GM15510 (cell line): ENCODE data around the gene DISP3.

Experiments used
- POLR2A ChIP-seq: IDR thresholded peaks from 3 replicates; pipeline ENCODE4 v1.6.1; 2011; ENCODE audit warnings: borderline replicate concordance; ENCODE audit not compliant: insufficient read length; ENCODE audit errors: extremely low read depth

DISP3 gene, protein sequence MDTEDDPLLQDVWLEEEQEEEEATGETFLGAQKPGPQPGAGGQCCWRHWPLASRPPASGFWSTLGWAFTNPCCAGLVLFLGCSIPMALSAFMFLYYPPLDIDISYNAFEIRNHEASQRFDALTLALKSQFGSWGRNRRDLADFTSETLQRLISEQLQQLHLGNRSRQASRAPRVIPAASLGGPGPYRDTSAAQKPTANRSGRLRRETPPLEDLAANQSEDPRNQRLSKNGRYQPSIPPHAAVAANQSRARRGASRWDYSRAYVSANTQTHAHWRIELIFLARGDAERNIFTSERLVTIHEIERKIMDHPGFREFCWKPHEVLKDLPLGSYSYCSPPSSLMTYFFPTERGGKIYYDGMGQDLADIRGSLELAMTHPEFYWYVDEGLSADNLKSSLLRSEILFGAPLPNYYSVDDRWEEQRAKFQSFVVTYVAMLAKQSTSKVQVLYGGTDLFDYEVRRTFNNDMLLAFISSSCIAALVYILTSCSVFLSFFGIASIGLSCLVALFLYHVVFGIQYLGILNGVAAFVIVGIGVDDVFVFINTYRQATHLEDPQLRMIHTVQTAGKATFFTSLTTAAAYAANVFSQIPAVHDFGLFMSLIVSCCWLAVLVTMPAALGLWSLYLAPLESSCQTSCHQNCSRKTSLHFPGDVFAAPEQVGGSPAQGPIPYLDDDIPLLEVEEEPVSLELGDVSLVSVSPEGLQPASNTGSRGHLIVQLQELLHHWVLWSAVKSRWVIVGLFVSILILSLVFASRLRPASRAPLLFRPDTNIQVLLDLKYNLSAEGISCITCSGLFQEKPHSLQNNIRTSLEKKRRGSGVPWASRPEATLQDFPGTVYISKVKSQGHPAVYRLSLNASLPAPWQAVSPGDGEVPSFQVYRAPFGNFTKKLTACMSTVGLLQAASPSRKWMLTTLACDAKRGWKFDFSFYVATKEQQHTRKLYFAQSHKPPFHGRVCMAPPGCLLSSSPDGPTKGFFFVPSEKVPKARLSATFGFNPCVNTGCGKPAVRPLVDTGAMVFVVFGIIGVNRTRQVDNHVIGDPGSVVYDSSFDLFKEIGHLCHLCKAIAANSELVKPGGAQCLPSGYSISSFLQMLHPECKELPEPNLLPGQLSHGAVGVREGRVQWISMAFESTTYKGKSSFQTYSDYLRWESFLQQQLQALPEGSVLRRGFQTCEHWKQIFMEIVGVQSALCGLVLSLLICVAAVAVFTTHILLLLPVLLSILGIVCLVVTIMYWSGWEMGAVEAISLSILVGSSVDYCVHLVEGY (N-terminal part only)

DNA sequence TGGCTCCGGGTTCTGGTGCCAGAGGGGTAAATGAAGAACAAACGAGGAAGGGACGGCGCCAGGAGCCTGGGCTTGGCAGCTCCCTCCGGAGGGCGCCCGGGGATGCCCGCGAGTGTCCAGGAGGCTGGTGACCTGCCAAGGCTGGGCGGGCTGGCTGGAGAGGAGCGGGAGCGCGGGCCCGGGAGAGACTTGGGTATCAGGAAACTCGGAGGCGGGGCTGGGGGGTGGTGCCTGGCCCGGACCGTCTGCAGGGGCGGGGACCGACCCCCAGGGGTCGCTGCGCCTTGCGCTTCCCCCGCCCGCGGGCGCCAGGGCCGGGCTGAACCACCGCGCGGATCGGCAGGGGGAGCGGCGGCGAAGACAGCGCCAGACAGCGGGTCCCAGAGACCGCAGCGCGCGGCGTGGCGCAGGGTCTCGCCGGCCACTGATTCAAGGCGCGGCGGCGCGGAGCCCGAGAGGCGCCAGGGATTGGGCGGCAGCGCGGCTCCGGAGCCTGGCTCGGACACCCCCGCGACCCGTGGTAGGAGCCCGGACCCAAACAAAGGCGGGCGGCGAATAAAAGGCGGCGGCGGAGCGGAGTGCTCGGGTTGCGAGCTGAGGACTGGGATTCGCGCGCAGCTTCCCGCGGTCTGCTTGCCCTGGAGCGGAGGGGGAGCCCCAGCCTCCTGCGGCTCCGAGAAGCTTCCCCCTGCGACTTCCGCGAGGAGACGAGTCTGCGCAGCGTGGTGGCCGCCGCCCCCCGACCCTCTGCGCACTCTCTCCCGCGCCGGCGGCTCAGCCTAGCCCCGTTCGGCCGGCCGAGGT lies at the start of gene DISP3:
Gene DISP3, plus strand, starts transcription at position 585 of the 804 bp plus-strand sequence. CDS start 21,838 bp downstream, outside the sequence.
- TF ChIP-seq POLR2A = peak; percentile 53

DNA sequence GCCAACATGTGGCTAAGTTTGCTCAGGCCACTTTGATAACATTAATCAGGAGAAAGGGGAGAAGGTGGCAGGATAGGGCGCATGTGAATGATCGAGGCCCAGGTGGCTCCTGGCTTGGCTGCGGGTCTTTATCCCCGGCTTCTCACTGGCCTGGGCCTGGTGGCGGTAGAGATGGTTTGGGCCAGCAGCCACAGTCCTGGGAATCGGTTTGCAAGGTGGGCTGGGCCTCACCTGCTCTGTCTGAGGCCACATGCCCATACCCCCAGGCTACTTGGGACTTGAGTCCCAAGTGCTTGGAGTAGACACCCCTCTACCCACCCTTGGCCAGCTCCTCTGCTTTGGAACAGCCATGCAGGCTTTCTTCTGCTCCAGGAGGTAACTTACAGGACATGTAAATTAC lies 49.7 kb upstream of the DISP3 start:
- TF ChIP-seq POLR2A = no peak

DNA sequence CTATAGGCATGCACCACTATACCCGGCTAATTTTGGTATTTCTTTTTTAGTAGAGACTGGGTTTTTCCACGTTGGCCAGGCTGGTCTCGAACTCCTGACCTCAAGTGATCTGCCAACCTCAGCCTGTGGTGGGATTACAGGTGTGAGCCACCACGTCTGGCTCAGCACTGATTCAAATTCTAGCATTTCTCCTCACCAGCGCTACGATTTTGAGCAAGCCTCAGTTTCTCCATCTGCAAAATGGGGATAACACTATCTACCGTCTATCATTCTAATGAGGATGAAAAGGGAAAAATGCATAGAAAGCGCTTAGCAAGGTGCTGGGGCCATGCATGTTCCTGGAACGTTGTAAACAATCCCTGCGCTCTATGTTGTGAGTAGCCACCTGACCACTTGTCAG lies 49.0 kb upstream of the DISP3 start:
- no peak for TF ChIP-seq POLR2A

DNA sequence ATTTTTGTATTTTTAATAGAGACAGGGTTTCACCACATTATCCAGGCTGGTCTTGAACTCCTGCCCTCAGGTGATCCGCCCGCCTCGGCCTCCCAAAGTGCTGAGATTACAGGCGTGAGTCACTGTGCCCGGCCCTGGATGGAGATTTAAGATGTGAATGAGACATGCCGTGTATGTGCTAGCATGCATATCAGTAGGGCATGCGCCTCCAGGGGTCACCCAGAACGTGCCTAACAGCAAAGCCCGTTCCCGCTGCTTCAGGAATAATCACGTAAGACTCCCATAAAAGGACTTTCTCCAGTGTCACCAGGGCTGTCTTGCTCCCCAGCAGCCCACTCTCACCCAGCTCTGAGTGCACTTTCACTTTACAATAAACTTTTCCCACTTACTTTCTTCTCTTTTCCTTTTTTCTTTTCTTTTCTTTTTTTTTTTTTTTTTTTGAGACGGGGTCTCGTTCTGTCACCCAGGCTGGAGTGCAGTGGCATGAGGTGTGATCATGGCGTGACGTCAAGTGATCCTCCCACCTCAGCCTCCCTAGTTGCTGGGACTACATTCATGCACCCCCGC lies 46.9 kb upstream of the DISP3 start:
- TF ChIP-seq POLR2A = no peak

DNA sequence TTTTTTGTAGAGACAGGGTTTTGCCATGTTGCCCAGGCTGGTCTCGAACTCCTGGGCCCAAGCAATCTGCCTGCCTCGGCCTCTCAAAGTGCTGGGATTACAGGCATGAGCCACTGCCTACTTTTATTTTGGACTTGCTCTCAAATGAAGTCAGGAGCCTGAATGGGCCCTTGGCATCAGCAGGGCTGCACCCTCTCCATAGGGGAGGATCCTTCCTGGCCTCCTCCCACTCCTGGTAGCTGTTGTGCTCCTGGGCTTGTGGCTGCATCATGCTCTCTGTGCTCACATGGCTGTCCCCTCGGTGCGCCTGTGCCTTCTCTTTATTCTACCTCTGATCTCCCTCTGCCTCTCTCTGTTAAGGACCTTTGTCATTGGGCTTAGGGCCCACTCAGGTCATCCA lies 46.4 kb upstream of the DISP3 start:
- TF ChIP-seq POLR2A = no peak

DNA sequence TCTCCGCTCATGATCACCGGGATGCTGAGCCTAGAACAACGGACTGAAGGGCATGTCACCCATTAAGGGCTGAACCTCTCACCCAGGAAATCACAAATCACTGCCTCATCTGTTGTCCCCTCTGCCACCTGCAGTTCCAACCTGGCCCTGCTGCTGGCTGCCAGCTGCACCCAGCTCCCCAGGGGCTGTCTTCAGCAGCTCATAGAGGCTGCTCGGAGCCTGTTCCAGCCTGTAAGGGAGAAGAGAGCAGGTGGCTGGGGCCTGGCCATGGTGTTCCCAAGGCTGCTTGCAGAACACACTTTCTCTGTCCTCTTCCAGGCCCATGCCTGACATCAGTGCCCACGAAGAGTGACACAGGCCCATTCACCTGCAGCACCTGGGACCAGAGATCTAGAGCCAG lies 44.5 kb upstream of the DISP3 start:
- no peak for TF ChIP-seq POLR2A

DNA sequence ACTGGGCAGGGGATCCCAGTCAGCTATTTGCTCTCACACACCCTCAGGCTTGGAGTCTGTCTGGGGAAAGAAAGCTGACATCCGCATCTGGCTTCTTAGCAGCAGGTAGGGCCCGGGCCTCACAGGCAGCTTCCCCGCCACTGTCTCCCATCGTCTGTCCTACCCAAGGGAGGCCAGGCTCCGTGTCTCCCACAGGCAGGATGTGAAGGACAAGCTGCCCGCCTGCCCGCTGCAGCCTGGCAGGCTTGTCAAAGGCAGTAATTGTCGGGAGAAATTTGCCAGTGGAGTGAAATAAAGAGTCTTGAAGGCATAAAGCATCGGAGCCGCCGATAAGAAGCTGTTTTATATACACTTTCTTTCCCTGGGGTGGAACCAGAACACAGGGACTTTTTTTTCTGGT lies 44.0 kb upstream of the DISP3 start:
- no peak for TF ChIP-seq POLR2A

DNA sequence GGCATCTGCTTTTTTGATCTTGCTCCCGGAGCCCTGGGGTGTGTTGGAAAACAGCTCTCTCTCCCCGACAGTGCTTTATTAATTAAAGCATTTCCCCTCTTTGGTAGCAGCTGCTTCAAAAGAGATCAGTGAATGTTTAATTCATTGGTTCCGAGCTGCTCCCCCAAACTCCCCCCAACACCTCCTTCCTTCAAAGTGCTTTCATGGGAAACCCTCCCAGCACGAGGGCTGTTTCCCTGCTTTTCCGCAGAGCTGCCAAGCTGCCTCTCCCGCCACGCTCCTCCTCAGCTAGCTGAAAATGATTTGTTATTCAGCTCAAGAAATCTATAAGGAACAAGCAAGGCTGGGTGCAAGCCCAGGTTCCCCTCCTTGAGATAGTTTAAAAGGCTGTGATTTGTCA lies 40.0 kb upstream of the DISP3 start:
- TF ChIP-seq POLR2A = no peak

DNA sequence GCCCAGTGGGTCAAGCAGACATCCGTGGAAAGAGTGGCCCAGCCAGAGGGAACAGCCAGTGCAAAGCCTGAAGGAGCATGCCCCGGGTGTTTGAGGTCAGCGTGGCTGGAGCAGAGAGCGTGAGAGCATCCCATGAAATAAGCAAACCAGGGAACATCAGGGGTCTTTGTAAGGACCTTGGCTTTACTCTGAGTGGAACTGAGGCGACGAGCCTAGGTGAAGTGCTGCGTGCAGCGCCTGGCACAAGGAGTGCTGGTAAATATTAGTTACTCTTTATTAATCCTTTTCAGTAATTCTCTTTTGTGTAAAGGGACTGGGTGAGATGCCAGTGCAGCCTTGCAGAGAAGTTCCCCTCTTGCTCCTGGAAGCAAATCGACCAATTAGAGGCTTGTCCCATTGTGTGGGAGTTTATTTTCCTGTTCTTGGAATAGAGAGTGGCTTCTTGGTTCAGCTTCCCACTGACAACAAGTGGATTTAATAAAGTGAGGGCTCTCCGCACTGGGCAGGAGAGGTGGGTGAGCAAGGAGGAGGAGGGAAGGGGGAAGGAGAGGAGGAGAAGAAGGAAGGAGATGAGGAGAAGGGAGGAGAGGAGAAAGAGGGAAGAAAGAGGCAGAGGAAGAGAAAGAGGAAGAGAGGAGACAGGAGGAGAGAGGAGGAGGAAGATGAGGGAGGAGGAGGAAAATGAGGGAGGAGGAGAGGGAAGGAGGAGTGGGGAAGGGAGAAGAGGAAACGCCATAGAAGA lies 37.6 kb upstream of the DISP3 start:
- no peak for TF ChIP-seq POLR2A

DNA sequence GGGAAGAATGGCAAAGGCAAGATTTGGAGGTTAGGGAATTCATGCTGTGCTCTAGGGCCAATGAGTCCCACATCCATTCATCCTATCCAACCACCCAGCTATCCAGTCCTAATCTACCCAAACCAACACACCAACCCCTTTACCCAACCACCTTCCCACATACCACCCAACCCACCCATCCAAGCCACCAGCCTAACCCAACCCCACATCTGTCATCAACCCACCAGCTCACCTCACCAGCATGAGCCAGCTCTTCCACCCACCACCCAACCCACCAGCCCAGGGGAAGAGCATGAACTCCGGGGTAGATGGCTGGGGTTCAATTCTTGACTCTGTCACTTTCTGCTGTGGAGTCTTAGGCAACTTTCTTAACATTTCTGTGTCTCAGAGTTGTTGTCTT lies 35.9 kb upstream of the DISP3 start:
- TF ChIP-seq POLR2A = no peak

DNA sequence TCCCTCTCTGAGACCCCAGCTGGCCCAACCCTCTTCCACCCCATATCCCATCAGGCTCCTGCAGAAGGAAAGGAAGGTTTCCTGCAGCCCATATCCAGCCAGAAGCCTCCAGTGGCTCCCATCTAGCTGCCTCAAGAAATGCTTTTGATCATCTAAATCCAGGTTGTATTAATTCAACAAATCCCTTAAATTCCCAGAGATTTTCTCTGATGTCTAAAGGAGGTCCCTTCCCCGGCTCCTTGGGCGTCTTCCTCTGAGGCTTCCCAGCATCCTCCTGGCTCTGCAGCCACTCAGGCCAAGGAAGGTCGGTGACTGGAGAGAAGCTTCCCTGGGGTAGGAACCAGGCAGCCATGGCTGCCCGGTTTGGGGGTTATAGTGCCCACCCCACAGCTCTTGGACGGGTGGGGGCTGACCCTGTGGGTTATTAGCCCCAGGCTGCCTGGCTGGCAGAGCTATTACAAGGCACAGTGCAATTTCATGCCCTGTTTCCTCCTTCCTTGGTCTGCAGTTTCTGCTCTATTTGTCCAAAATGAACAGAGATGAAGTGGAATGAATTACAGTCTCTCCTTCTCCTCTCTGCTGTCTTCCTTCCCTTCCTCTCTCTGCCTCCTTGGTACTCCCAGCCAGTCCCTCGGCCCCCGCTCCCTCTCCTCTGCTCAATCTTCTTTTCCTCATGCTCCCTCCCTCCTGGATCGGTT lies 34.8 kb upstream of the DISP3 start:
- TF ChIP-seq POLR2A = no peak

DNA sequence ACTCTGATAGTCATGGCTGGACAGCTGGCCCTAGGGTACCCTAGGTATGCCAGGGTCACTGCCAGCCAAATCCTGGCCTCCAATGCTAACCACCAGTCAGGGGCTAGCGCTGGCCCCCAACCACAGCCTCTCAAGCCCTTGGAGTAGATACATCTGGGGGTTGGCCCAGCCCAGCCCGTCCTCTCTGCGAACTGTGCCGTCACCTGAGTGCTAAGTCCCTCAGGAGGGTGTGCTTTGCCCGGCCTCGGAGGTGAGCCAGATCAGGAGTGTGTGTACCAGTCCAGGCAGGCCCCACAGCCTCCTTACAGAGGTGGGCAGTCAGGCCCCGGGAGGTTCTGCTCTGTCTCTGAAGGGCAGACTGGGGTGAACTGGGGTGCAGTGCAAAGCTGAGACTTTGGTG lies 34.0 kb upstream of the DISP3 start:
- TF ChIP-seq POLR2A = no peak

DNA sequence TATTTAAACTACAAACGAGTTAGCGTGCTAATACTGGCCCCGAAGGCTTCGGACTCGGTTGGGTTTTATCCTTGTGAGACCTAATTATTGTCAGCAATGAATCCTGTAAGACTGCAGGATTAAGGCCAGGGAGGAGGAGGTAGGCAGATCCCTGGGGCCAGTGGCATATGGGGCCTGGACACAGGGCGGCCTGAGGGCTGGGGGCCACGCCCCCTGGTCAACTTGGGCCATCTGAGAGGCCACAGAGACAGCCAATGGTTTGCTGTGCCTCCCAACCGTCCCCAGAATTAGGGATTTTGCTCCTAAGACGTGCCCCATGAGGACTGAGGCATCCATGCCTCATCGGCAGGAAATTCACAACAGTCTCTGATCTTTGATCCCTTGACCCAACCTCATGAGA lies 31.1 kb upstream of the DISP3 start:
- no peak for TF ChIP-seq POLR2A
